H7 (cell line): Measurements from ENCODE around the gene CLRN2. TPM values are rescaled to one million over a fixed set of nuclear protein-coding genes. Genes with fewer than 3 reads are reported as not detected.
"Not testable (repeated sequence)": the region's sequence is repeated elsewhere in the genome, so short reads cannot be mapped to it uniquely, and the experiment has no call there.

Experiments
- DNase-seq: peaks from one replicate; pipeline ENCODE4 v3.0.0; 2012
- H3K27me3 ChIP-seq: 2 replicates; pipeline ENCODE4 v1.6.0; 2011; ENCODE audit warnings: mild to moderate bottlenecking, low read length; ENCODE audit not compliant: control insufficient read depth, insufficient read depth
- H3K36me3 ChIP-seq: replicated peaks from 2 replicates; pipeline ENCODE4 v1.5.1; 2011; ENCODE audit warnings: low read length; ENCODE audit not compliant: control insufficient read depth, insufficient read depth
- H3K4me3 ChIP-seq: 2 replicates; pipeline ENCODE4 v1.5.1; 2011; ENCODE audit warnings: low read depth, mild to moderate bottlenecking, control low read depth, low read length, moderate library complexity; ENCODE audit not compliant: insufficient read depth
- total RNA-seq: library from RNA; depleted of rRNA; stranded (reverse); fragments of >200 nt; shearing (Covaris generic); gene quantifications from 2 replicates; pipeline ENCODE4 v1.2.3, GENCODE V29; 2014

Gene CLRN2
- total RNA-seq, 1 experiment from 2014 or later = not detected

DNA sequence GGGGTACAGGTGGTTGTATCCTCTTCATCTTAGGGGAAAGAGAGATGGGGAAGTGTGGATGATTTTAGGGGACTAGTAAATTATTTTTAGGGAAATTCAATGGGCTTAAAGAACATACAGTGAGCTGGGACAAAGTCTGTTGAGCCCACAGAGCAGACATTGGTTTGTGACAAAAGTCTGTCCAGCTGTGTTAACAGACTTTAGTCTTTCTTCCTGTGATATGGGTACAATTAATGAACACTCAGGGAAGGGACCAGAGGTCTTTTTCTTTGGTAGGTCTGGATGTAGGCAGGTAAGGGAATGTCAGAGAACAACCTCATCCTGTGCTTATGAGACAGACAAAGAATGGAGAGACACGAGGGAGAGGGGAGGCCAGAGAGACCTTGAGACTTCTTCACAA, 2.0 kb downstream of the CLRN2 start:
- H3K36me3 ChIP-seq = no peaks in the 10 kb centered on the region
- H3K4me3 ChIP-seq = no peak overlapping the region
- DNase-seq = no peak
- H3K27me3 ChIP-seq = no peaks in the 10 kb centered on the region; the same call in 1 of the 2 replicates

DNA sequence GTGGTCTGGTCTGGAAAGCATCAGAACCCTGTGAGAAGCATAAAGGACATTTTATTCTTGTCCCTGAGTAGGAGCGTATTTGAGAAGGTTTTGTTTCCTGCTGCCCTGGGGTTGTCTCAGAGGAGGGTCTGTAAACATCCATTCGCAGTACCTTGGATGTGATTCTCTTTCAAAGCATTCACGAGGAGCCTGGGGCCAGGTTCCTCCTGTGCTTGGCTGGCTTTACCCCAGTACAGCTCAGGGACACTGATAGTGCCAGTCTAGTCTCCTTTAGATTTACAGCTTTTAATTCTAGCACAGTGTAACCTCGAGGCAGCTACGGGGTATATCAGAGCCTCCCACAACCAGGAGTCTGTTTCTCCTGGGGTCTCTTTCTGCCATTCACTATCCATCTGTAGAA, 2.7 kb downstream of the CLRN2 start:
- H3K4me3 ChIP-seq = no peak overlapping the region
- H3K27me3 ChIP-seq = no peaks in the 10 kb centered on the region; the same call in 1 of the 2 replicates
- no peak for DNase-seq
- H3K36me3 ChIP-seq = no peaks in the 10 kb centered on the region

DNA sequence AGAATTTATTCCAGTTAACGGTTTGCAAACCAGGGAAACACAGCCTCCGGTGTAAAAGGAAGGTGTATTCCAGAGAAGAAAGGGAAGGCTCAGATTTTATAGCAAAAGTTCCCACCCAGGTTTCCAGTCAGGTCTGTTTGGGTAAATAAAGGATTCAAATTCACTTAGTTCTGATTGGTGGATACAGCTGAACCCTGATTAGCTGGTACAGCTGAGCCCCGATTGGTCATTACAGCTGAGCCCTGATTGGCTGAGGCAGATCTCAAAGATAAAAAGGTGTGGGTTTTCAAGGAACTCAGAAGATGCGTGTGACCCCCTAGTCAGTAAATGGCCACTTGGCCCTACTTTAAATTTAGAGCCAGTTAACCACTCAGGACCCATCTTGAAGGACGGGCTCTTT, 6.6 kb downstream of the CLRN2 start:
- DNase-seq = no peak
- no peaks in the 10 kb centered on the region for H3K27me3 ChIP-seq
- H3K36me3 ChIP-seq = no peaks in the 10 kb centered on the region
- H3K4me3 ChIP-seq = no peak overlapping the region

DNA sequence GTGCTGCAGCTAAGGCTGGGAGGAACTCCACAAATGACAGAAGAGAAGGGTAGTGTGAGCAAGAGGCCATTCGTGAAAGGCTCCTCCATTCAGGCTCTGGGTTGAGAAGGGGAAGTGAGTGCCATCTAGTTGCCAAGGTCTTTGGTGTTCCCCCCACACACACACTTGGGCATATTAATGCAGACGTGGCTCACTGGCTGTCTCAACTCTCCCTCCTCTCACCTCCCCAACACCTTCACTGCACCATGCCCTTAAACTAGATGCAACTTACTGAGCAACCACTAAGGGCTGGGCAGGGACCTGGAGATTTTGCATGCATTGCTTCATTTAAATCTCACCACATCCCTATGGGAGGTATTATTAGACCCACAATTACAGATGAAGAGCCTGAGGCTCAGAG, 8.7 kb downstream of the CLRN2 start:
- no peaks in the 10 kb centered on the region for H3K27me3 ChIP-seq
- DNase-seq = no peak
- no peak overlapping the region for H3K4me3 ChIP-seq
- no peaks in the 10 kb centered on the region for H3K36me3 ChIP-seq

DNA sequence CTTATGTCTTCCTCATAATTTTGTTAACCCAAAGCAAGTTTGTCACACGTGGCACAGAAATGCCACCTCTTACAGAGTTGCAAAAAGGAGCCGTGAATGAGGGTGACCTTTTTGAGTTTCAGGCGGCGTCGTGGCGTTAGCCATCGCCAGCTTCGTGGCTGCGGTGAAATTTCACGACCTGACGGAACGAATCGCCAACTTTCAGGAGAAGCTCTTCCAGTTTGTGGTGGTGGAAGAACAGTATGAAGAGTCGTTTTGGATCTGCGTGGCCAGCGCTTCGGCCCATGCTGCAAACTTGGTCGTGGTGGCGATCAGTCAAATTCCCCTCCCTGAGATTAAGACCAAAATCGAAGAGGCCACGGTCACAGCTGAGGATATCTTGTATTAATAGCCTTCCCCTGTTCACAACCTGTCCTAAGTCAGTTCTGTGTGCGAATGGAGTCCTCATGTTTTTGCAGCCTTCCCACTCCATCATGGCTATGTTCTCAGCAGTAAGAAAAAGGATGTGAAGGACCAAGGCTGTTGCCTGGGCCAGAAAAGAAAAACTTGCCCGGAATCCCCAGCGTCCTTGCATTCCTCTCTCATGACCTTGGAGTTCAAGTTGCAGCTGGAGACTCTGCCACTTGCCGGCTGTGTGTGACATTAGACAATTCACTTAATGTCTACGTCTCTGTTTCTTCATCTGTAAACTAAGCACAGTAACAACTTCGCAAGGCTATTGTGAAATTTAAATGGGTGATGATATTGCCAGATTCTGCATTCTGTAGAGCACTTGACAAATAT, 11.9 kb downstream of the CLRN2 start:
- Histone ChIP-seq H3K36me3 (no peaks in the 10 kb centered on the region), H3K4me3 (no peak overlapping the region), H3K27me3 (no peaks in the 10 kb centered on the region)
- no peak for DNase-seq

DNA sequence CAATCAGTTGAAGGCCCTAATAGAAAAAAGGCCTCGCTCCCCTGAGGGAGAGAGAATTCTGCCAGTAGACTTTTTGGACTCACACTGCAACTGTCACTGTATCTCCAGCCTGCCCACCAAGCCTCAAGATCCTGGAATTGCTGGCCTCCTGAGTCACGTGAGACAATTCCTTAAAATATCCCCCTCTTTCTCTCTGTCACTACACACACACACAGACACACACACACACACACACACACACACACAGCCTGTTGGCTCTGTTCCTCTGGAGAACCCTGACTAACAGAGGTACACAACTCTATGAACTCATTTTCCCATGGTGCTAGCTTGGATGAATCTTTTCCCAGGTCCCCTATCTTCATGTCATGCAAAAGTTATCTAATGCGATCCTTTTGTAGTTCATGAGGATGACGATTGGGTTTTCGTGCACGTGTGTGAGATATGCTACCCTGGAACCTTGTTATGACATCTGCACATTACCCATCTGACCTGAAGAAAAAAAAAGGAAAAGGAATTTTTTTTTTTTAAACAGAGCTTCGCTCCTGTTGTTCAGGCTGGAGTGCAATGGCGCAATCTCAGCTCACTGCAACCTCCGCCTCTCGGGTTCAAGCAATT, 13.7 kb downstream of the CLRN2 start:
- DNase-seq = no peak
- Histone ChIP-seq H3K4me3 (no peak overlapping the region), H3K36me3 (no peaks in the 10 kb centered on the region), H3K27me3 (no peaks in the 10 kb centered on the region)

DNA sequence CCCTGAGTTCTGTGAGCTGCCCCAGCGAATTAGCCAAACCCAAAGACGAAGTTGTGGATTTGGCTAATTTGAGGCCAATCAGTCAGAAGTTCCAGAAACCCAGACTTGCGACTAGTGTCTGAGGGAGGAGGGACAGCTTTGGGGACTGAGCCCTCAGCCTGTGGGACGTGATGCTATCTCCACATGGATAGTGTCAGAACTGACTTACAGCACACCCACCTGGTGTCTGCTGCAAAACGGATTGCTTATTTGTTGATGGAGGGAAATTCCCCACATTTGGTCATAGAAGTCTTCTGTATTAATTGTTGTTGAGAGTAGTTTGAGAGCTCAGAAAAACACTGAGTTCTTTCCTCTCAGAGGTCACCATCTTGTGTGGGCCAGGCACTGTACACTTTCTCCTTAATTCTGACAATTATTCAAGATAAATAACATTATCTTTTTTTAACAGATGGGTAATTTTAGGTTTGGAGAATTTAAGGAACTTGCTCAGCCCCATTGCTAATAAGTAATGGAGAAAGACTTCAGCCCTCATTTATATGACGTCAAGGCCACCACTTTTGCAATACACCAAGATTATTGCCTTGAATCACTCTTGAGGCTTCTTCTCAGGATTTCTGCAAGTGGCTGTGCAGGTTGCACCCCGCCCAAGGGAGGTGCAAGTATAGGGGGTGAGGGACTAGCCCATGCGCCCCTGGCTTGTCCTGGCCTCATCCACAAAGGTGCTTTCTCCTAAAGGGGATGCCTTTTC, 16.7 kb downstream of the CLRN2 start:
- no peak for DNase-seq
- no peaks in the 10 kb centered on the region for H3K36me3 ChIP-seq
- no peak overlapping the region for H3K4me3 ChIP-seq
- no peaks in the 10 kb centered on the region for H3K27me3 ChIP-seq

DNA sequence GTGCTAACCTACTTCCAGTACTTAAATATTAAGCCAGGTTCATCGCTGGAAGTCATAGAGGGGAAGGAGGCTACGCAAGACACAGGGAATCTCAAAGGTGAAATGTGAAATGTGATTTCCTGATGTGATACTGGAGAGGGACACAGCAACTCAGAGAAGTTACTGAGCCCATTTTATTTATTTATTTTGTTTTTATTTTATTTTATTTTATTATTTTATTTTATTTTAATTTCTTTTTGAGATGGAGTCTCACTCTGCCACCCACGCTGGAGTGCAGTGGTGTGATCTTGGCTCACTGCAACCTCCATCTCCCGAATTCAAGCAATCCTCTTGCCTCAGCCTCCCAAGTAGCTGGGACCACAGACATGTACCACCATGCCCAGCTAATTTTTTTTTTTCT, 19.7 kb downstream of the CLRN2 start:
- H3K36me3 ChIP-seq = no peaks in the 10 kb centered on the region
- H3K4me3 ChIP-seq = no peak overlapping the region
- no peaks in the 10 kb centered on the region for H3K27me3 ChIP-seq
- no peak for DNase-seq

DNA sequence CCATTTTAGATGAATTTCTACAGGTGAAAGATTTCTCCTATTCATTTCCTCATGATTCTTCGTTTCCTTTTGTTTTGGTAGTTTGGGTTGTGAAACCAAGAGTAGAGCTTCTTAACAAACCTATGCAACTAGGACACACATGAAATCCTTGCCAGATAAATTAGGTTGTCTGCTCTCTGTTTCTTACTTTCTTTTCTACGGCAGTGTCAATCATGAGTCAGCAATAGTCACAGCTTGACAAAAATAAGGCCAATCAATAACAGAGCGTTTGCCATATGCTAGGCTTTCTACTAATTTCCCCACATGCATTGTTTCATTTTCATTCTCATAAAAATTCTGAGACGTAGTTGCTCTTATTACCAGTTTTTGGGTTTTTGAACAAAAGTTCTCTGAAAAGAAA, 20.3 kb downstream of the CLRN2 start:
- Histone ChIP-seq H3K36me3 (no peaks in the 10 kb centered on the region), H3K27me3 (no peaks in the 10 kb centered on the region), H3K4me3 (no peak overlapping the region)
- DNase-seq = no peak

DNA sequence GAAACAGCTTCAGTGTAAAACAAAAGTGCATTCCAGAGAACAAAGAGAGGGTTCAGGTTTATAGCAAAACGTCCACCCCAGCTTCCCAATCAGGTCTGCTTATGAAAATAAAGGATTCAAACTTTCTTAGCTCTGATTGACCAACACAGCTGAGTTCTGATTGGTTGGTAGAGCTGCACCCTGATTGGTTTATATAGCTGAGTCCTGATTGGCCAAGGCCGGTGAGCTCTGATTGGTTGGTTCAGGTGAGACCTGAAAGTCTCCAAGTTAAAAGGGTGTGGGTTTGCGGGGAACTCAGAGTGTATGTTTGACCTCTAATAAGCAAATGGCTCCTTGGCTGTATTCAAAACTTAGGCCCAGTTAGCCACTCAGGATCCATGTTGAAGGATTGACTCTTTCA, 20.9 kb downstream of the CLRN2 start:
- DNase-seq = no peak
- Histone ChIP-seq H3K36me3 (no peaks in the 10 kb centered on the region), H3K4me3 (no peak overlapping the region), H3K27me3 (no peaks in the 10 kb centered on the region)

DNA sequence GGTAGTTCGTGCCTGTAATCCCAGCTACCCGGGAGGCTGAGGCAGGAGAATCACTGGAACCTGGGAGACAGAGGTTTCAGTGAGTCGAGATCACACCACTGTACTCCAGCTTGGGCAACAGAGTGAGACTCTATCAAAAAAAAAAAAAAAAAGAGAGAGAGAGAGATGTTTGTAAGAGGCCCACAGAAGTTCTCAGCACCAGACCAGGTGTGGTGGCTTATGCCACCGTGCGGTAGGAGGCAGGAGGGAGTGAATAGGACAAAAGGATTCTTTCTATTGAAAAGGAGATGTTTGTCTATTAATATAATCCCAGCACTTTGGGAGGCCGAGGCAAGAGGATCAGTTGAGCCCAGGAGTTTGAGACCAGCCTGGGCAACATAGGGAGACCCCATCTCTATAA, 22.1 kb downstream of the CLRN2 start:
- H3K27me3 ChIP-seq, H3K36me3 ChIP-seq, DNase-seq, H3K4me3 ChIP-seq: not testable (repeated sequence)

DNA sequence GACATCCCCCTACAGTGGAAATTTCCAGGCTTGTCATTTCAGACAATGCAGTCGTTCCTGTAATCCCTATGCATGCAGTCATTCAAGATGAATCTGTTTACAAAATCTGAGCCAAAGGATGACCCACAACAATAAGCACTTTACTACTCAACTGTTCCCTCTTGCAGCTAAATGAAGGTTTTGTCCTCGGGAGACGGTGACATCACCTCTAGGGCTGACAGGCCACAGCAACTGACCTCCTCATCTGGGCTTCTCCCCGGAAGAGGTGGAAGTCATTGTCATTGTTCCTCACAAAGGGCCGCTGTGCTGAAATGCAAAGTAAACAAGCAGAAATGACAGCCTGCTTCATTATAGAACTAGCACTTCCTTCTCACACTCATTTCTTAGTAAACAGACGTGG, 29.2 kb downstream of the CLRN2 start:
- H3K4me3 ChIP-seq = no peak overlapping the region
- no peaks in the 10 kb centered on the region for H3K36me3 ChIP-seq
- DNase-seq = peak; percentile 41
- no peaks in the 10 kb centered on the region for H3K27me3 ChIP-seq

DNA sequence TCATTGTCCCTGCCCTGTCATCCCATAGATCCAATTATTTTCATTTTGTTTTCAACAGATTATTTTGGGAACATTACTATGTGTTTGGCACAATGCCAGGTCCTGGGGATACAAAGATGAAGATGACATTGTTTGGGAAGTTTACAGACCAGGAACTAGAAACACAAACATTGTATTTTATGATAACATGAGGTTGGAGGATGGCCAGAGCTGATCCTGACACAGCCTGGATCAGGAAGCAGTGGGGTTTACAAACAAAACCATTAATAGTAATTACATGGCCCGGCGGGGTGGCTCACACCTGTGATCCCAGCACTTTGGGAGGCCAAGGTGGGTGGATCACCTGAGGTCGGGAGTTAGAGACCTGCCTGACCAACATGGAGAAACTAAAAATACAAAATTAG, 29.9 kb downstream of the CLRN2 start:
- no peaks in the 10 kb centered on the region for H3K27me3 ChIP-seq
- DNase-seq = no peak
- no peak overlapping the region for H3K4me3 ChIP-seq
- no peaks in the 10 kb centered on the region for H3K36me3 ChIP-seq

DNA sequence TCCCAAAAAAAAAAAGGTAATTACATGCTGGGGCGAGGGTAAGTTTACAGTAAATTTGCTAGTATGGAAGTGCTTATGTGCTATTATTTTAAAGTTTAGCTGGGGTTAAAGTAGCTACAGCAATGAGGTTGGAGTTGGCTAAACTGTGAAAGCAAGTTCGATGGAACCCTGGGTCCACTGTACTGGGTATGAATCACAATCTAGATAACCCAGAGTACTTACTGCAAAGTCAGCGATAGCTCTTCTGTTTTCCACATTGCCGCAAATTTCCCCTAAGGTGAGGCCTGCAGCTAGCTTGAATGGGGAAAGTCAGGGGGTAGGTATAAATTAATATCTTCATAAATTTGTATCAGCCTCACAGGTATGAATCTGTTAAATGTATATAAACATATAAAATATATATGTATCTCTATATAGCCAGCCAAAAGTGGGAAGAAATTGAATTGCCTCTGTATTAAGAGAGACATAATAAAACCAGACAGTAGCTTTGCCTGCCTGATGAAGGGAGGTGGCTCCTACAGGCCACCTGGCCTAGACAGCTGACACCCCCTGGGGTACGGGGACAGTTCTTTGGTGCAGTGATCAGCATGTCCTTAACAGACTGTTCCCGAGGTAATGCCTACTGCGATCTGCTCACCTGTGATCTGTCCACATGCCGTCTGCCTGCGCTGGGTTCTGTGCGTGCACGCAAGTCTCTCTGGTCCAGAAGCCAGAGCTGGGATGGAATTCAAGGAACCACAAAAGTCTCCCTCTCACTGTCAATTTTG, 30.6 kb downstream of the CLRN2 start:
- Histone ChIP-seq H3K4me3 (no peak overlapping the region), H3K36me3 (no peaks in the 10 kb centered on the region), H3K27me3 (no peaks in the 10 kb centered on the region)
- DNase-seq = no peak
